ENCODE results near the gene OR51T1.

The OR51T1 gene

GRCh38 chr11:4890279-4890678 lies 8.6 kb downstream of the OR51T1 start:
- DNase-seq (ENCODE audit: low read depth), result peak; percentile 30
- H3K4me3 ChIP-seq (ENCODE audit: low read depth, low read length), result no peak overlapping the region
- TF ChIP-seq CTCF (conservative IDR thresholded peaks at IDR 0.05; ENCODE audit: low read depth, low read length), result no peak

DNA sequence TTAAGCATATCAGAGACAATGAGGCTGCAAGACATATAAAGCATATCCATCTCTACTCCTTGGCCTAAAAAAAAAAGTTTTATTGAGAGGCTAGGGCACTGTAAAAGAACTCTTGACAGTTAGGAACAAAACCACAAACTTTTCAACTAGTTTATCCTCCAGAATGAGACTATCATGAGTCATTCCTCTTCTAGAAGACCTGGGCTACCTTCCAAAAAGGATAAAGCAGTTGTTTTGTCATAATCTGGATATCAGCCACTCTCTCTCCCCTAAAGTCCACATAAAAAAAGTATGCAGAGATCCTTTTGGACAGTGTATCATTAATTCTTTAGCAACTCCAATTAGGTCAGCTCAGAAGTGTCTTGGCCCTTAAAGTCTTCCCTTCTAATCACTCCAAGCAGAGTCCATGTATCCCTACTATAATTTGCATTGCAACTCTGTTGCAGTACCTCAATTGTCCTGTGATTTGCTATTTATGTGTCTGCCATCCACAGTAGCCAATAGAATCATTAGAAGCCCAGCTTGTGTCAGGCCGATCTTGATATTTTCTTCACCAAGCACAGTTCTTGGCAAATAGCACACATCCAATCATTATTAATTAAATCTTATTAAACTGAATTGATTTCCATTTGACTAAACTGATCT lies 10.4 kb downstream of the OR51T1 start:
- no peak overlapping the region for H3K4me3 ChIP-seq (ENCODE audit: low read depth, low read length)
- peak; percentile 34 for TF ChIP-seq CTCF (conservative IDR thresholded peaks at IDR 0.05; ENCODE audit: low read depth, low read length)
- peak; percentile 91 for DNase-seq (ENCODE audit: low read depth)

- no peak within 1 kb of the TSS for H3K4me3 ChIP-seq (ENCODE audit: low read depth, low read length)
- no peak for TF ChIP-seq CTCF (conservative IDR thresholded peaks at IDR 0.05; ENCODE audit: low read depth, low read length)
- no peak for DNase-seq (ENCODE audit: low read depth)
These were observed 21.8 kb downstream of the OR51T1 start, which contains the start of gene OR51A7 for GRCh38 chr11:4903484-4903883. Gene OR51A7, plus strand, starts transcription at chr11:4903783. Its CDS starts 3,587 bp downstream, at chr11:4907370.

DNA sequence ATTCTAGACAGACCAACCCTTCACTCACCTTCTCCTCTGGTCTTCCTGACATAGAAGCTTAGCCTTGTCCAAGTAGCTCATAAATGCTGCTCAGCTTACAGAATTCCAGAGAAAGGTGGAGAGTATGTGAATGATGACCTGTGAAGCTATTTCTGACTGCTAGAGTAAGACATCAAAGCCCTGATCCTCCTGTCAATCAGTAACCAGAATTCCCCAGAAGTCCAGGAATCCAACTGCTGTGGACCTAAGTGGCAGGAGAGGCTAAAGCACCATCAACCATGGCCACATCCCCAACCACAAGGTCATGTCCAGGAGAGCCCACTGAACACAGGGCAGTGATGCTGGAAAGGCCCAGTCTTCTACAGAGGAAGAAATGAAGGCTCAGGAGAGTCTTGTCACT lies 34.9 kb downstream of the OR51T1 start:
- no peak overlapping the region for H3K4me3 ChIP-seq (ENCODE audit: low read depth, low read length)
- DNase-seq (ENCODE audit: low read depth), result no peak

DNA sequence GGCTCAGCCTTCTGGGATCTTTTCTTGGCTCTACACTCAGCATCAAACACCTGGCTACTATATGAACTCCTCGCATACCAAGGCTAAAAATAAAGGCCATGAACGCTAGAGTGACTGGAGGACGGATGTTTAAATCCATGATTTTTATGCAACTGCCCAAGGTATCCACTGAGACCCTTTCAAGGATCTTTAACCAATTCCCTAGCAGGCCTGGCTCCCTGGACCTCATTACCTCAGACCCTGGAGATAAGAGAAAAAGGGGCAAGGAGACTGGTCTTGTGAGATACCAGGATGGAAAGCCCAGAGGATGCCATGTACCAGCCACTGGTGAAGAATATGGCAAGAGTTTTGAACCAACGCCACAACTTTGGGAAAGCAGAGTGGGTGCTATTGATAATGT lies 37.5 kb downstream of the OR51T1 start, which contains the start of gene OR51G2:
OR51G2 (minus strand) TSS at position 101 of the 400 bp plus-strand sequence. CDS start 3,687 bp downstream, outside the sequence.
- H3K4me3 ChIP-seq (ENCODE audit: low read depth, low read length), result no peak within 1 kb of the TSS
- no peak for DNase-seq (ENCODE audit: low read depth)
- no peak for TF ChIP-seq CTCF (conservative IDR thresholded peaks at IDR 0.05; ENCODE audit: low read depth, low read length)

More for the DNA sequence above, 34.9 kb downstream of the OR51T1 start:
- TF ChIP-seq CTCF (conservative IDR thresholded peaks at IDR 0.05; ENCODE audit: low read depth, low read length), result no peak

DNA sequence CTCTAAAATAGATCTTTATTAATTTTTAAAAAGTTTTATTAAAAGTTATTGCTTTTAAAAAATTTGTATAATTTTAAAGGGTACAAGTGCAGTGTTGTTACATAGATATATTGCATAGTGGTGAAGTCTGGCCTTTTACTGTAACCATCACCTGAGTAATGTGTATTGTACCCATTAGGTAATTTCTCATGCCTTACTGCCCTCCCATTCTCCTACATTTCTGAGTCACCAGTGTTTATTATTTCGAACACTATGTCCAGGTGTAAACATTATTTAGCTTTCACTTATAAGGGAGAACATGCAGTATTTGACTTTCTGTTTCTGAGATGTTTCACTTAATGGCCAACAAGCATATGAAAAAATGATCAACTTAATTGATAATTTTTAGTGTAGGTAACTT lies 40.1 kb downstream of the OR51T1 start:
- DNase-seq (ENCODE audit: low read depth), result peak; percentile 26
- TF ChIP-seq CTCF (conservative IDR thresholded peaks at IDR 0.05; ENCODE audit: low read depth, low read length), result no peak
- no peak overlapping the region for H3K4me3 ChIP-seq (ENCODE audit: low read depth, low read length)

DNA sequence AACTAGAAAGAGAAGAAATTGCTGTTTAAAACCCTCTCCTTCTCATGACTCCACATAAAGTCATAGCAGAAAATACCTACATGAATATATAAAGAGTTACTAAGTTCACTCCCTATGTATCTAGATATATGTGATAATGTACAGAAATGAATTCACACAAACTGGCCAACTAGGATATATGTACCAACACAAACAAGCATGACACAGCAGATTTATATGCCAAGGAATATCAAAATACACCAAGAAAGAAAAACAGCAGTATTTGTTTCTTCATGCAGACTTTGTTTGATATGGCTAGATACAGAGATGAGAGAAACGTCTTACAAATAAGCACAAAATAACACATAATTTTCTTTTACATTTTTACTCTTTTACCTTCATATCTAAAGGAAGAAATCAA lies 40.6 kb downstream of the OR51T1 start:
- no peak for TF ChIP-seq CTCF (conservative IDR thresholded peaks at IDR 0.05; ENCODE audit: low read depth, low read length)
- no peak overlapping the region for H3K4me3 ChIP-seq (ENCODE audit: low read depth, low read length)
- DNase-seq (ENCODE audit: low read depth), result no peak
